ENCODE measurements around the gene ADNP. TPM values are rescaled to one million over a fixed set of nuclear protein-coding genes. Genes with fewer than 3 reads are reported as not detected.

The ADNP gene
- total RNA-seq, 4 donors from 2014 or later: 40.2 to 57.9 (median 47.4) TPM

DNA sequence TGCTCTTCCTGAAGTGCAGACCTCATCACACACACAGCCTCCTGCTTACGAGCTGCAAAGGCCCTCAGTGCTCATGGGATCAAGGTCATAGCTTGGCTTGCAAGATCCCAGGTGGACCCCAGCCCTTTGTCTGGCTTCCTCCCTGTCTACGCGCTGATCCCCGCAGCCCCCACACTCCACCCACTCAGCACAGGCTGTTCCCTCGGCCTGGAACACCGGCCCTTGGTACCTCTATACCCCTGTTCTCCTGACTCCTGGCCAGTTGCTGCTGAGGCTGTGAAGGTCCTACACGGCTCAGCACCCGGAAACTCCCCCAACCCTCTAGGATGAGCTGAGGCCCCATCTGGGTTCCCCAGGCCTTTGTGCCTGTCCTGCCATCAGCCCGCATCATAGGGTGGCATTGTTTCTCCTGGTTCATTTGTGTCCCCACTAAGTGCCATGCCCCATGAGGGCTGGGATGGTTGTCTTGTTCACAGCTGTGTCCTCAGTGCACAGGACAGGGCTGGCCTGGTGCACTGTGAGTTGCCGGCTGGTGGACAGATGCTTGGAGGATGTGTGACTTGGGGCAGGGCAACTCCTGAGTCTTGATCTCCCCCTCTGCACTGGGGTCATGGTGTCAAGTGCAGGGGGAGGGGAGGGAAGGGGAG is 57.0 kb downstream of the ADNP start:
- no peak overlapping the region for H3K4me3 ChIP-seq
- TF ChIP-seq, protein P1, sequence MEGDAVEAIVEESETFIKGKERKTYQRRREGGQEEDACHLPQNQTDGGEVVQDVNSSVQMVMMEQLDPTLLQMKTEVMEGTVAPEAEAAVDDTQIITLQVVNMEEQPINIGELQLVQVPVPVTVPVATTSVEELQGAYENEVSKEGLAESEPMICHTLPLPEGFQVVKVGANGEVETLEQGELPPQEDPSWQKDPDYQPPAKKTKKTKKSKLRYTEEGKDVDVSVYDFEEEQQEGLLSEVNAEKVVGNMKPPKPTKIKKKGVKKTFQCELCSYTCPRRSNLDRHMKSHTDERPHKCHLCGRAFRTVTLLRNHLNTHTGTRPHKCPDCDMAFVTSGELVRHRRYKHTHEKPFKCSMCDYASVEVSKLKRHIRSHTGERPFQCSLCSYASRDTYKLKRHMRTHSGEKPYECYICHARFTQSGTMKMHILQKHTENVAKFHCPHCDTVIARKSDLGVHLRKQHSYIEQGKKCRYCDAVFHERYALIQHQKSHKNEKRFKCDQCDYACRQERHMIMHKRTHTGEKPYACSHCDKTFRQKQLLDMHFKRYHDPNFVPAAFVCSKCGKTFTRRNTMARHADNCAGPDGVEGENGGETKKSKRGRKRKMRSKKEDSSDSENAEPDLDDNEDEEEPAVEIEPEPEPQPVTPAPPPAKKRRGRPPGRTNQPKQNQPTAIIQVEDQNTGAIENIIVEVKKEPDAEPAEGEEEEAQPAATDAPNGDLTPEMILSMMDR (IDR thresholded peaks at IDR 0.05): no peak
- no peak for TF ChIP-seq POLR2A (IDR thresholded peaks at IDR 0.05)
- TF ChIP-seq EP300 (IDR thresholded peaks at IDR 0.05): no peak
- WGBS, 2 donors: 80 to 85% methylated on average over 10 of the region's 10 CpGs
- no peak for DNase-seq (ENCODE audit: low spot score in 2 of 2)
- H3K9me3 ChIP-seq: no peaks in the 10 kb centered on the region
- H3K27ac ChIP-seq: no peak overlapping the region
- peaks cover 0 to 20% (median 0%) of the 10 kb centered on the region in 3 donors for H3K36me3 ChIP-seq
- H3K27me3 ChIP-seq: no peaks in the 10 kb centered on the region
- H3K4me1 ChIP-seq: no peaks in the 10 kb centered on the region

DNA sequence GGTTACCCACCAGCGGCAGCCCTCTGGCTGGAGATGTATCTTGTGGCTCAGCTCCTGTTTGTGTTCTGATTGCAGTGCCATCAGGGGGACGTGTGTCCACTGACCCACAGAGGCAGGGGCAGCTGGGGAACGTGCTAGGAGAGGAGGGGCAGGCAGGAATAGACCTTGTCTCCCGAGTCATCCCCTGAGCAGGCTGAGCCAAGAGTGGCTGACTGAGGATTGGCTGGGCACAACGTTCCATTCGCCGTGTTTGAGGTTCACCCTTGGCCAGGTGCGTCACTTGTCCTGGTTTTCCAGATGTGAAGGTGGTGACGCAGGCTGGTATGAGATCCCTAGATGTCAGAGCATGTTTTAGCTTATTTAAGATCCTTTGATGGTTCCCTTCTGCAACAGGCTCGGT is 57.7 kb downstream of the ADNP start:
- no peaks in the 10 kb centered on the region for H3K4me1 ChIP-seq
- WGBS, 2 donors: 75 to 88% methylated on average over 9 to 10 of the region's 10 CpGs
- no peaks in the 10 kb centered on the region for H3K9me3 ChIP-seq
- no peak overlapping the region for H3K27ac ChIP-seq
- DNase-seq (ENCODE audit: low spot score in 2 of 2): no peak
- TF ChIP-seq EP300 (IDR thresholded peaks at IDR 0.05) (no peak), POLR2A (IDR thresholded peaks at IDR 0.05) (no peak)
- TF ChIP-seq, protein P1 (IDR thresholded peaks at IDR 0.05): no peak
- H3K27me3 ChIP-seq: no peaks in the 10 kb centered on the region
- H3K36me3 ChIP-seq: peaks cover 0 to 14% (median 0%) of the 10 kb centered on the region in 3 donors
- no peak overlapping the region for H3K4me3 ChIP-seq

DNA sequence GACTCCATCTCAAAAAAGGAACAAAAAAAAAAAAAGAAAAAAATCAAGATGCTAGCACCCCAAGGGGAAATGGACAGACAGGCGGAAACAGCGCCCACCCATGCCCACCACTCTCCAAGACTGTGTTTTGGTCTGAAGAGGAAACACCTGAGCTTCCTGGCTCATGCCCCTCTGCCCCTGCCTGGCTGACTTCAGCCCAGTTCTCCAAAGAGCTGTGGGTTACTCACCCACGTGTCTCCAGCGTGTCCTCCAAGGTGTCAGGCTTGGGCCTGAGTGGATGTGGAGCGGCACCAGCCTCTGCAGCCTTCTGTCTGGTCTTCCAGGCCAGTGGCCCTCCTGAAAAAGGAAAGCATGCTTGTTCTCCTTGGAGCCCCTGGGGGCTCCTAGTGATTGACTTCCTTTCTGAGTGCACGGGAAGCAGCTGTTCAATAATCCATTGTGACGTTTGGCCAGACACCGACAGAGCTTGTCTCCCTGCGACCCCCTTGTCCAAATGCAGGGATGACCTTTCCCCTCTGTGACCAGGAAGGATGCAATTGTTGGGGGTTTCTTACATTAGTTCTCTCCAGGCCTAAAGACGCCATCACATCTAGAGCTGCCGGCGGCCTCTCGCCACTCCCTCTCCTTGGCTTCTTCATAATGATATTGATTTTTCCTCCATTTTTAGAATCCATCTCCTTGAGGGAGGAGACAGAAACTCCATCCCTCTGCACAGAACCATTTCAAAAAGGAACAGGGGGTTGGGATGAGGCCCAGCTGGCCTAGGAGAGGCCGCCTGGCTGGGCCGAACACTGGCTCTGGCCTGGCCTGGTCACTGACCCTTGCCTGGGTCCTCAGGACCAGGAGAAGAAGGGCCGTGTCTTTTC is 58.4 kb downstream of the ADNP start:
- H3K36me3 ChIP-seq: peaks cover 0 to 14% (median 0%) of the 10 kb centered on the region in 3 donors
- no peaks in the 10 kb centered on the region for H3K27me3 ChIP-seq
- no peaks in the 10 kb centered on the region for H3K9me3 ChIP-seq
- 72 to 77% methylated on average over 15 to 16 of the region's 16 CpGs for whole genome bisulfite sequencing, 2 donors
- no peak overlapping the region for H3K27ac ChIP-seq
- H3K4me3 ChIP-seq: no peak overlapping the region
- DNase-seq (ENCODE audit: low spot score in 2 of 2): no peak
- TF ChIP-seq, protein P1 (IDR thresholded peaks at IDR 0.05): no peak
- TF ChIP-seq EP300 (IDR thresholded peaks at IDR 0.05): no peak
- H3K4me1 ChIP-seq: no peaks in the 10 kb centered on the region

DNA sequence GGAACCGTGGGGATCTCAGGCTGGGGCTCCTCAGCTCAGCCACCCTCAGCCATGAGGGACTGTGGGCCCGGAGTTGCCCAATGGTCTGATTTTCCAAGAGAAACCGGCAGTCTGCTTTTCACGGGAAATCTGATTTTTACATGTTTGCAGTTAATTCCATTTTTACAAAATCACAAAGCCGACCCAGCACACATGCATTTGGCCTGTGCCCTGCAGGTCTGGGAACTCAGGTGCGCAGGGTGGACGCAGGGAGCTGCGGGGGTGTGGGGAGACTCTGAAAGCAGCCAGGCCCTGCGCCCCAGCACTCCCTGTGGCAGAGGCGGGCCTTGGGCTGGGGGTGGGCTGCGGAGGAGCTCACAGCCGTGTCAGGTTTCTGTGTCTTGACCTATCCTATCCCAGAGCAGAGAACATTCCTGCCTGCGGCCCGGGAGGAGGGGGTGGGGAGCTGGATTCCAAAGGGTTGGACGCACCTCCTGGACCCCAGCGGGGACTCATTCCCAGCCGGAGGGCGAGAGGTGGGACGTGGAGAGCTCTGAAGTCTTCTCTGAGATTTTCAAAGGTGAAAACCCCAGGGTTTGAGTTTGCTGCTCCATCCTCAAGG is 60.6 kb downstream of the ADNP start:
- WGBS, 2 donors: 46 to 48% methylated on average over 12 to 16 of the region's 19 CpGs
- DNase-seq (ENCODE audit: low spot score in 2 of 2): no peak
- Histone ChIP-seq H3K27ac (no peak overlapping the region), H3K36me3 (no peaks in the 10 kb centered on the region), H3K4me1 (no peaks in the 10 kb centered on the region), H3K27me3 (no peaks in the 10 kb centered on the region), H3K4me3 (no peak overlapping the region), H3K9me3 (no peaks in the 10 kb centered on the region)
- TF ChIP-seq, protein P1 (IDR thresholded peaks at IDR 0.05): no peak
- TF ChIP-seq POLR2A (IDR thresholded peaks at IDR 0.05): no peak
- TF ChIP-seq EP300 (IDR thresholded peaks at IDR 0.05): no peak
